22Rv1 (cell line): ENCODE results near the gene NTNG1.

ENCODE experiments used
- ZFX ChIP-seq: fragments of 450-650 bp; IDR thresholded peaks from 2 replicates; pipeline ENCODE4 v1.6.1; 2017; ENCODE audit warnings: antibody characterized with exemption, borderline replicate concordance
- TF ChIP-seq, protein P1 (sequence below): fragments of 450-650 bp; IDR thresholded peaks from 2 replicates; pipeline ENCODE4 v1.5.1; 2017; ENCODE audit warnings: mild to moderate bottlenecking

DNA sequence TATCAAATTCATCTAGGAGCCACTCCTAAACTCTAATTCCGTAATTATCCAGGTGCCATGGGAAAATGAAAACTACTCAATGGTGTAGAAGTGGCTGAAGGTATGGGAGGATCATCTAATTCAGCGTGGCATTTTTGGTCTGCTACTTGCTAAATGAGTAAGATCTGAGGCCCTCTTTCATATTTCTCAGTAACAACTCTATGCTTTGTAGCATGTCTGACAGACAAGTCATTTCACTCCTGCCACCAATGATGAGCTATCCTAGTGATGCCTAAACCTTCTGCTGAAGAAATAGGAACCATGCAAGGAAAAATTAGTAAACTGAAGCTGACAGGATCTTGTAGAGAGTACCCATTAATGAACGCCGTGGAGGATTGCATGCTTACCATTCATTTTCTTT lies 145.3 kb downstream of the NTNG1 start:
- TF ChIP-seq, protein P1, sequence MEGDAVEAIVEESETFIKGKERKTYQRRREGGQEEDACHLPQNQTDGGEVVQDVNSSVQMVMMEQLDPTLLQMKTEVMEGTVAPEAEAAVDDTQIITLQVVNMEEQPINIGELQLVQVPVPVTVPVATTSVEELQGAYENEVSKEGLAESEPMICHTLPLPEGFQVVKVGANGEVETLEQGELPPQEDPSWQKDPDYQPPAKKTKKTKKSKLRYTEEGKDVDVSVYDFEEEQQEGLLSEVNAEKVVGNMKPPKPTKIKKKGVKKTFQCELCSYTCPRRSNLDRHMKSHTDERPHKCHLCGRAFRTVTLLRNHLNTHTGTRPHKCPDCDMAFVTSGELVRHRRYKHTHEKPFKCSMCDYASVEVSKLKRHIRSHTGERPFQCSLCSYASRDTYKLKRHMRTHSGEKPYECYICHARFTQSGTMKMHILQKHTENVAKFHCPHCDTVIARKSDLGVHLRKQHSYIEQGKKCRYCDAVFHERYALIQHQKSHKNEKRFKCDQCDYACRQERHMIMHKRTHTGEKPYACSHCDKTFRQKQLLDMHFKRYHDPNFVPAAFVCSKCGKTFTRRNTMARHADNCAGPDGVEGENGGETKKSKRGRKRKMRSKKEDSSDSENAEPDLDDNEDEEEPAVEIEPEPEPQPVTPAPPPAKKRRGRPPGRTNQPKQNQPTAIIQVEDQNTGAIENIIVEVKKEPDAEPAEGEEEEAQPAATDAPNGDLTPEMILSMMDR = no peak
- no peak for TF ChIP-seq ZFX
